HS-5 (cell line): ENCODE measurements around the gene AOPEP.
"Not testable (repeated sequence)": the region's sequence is repeated elsewhere in the genome, so short reads cannot be mapped to it uniquely, and the experiment has no call there.

Experiments
- DNase-seq: peaks from one replicate; pipeline ENCODE4 v3.0.0-alpha.2; 2012; ENCODE audit warnings: low read depth

Gene AOPEP

DNA sequence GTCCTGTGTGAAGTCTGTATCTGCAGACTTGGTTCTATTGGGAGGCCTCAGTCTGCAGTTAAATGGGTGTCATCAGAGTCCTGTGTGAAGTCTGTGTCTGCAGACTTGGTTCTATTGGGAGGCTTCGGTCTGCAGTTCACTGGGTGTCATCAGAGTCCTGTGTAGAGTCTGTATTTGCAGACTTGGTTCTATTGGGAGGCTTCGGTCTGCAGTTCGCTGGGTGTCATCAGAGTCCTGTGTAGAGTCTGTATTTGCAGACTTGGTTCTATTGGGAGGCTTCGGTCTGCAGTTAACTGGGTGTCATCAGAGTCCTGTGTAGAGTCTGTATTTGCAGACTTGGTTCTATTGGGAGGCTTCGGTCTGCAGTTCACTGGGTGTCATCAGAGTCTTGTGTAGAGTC, 239.1 kb downstream of the AOPEP start:
- not testable (repeated sequence) for DNase-seq

GRCh38 chr9:94966046-94966445, 239.5 kb downstream of the AOPEP start:
- DNase-seq: not testable (repeated sequence)

GRCh38 chr9:94967482-94967881, 241.0 kb downstream of the AOPEP start:
- no peak for DNase-seq

DNA sequence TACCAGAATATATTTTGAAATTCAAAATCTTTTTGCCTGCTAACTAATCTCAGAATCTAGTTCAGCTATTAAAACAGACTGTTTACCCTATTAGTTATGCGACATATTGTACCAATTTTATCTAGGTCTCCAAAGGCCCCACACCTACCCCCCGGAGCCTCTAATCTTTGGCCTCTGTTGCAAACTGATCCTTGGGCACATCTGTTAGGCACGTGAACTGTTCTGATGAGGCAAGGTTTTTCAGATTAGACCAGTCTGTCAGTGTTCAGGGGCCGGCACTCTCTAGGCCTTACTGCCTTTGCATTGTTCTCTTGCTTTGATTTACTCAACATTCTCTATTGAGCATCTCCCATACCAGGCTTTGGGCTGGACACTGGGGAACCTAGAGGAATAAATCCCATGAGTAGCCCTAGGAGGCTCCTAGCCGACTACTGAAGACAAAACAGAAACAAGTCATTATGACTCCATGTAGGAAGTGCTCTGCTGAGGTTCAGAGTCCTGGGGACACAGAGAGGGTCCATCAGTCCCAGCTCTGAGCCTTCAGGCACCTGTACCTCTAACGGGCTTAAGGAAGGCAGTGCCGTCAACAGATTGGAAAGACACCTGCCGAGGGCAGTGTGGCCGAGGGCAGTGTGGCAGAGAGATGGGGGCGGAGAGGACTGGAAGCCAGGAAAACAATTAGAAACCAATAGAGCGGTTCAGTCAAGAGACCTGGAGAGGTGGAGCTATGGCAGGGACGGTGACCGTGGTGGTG, 245.1 kb downstream of the AOPEP start:
- no peak for DNase-seq

GRCh38 chr9:94973451-94973941, 247.0 kb downstream of the AOPEP start:
- DNase-seq: no peak

DNA sequence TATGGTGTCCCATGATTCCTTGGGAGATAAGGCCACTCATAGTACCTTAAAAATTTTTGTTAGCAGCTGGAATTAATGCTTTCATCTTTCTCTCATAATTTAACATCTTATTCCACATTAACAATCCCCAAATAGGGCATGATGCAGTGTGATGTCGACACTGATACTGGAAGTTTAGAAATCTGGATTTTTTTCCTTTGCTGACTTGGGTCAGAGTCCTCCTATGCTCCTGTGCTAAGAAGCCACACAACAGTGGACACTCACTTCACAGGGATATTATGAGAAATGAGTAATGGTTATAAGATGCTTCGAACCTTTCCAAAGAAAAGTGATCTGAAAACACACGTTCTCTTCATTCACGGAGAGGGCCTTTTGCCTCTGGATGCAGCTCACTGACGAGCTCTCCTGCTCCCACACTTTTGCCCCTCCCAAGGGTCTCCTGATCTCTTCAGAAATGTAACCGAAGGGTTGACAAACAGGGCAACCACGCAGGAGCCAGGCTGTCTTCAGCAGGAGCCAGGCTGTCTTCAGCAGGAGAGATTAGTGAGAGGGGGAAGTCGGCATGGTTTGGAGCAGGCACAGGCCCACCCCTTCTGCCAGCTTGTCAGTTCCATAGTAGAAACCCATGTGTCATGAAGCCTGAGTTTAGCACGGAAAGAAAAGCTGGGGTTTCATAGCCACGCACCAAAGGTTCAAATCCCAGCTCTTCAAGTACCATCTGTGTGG, 247.8 kb downstream of the AOPEP start:
- DNase-seq: no peak

GRCh38 chr9:94975480-94975879, 249.0 kb downstream of the AOPEP start:
- no peak for DNase-seq

DNA sequence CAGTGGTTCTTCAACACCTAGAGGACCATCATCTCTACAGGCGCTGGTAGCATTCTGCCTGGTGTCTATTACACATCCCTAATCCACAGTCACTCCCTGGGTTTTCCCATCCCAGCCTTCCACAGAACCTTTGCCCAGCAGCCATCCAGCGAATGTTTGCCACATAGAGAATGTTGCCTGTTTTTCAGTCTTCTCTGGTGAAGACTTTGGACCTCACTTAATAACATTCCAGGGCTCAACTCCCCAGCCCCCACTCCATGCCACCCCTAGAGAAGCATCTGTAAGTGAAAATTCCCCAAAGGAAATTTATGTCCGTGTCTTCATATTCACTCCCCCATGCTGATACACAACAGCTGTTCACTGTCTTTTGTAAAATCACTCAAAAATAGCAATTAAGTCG, 249.6 kb downstream of the AOPEP start:
- no peak for DNase-seq

- no peak for DNase-seq
Measured at GRCh38 chr9:94977416-94977815, 250.9 kb downstream of the AOPEP start.

- DNase-seq: no peak
Measured at GRCh38 chr9:94979904-94980507, 253.5 kb downstream of the AOPEP start.

DNA sequence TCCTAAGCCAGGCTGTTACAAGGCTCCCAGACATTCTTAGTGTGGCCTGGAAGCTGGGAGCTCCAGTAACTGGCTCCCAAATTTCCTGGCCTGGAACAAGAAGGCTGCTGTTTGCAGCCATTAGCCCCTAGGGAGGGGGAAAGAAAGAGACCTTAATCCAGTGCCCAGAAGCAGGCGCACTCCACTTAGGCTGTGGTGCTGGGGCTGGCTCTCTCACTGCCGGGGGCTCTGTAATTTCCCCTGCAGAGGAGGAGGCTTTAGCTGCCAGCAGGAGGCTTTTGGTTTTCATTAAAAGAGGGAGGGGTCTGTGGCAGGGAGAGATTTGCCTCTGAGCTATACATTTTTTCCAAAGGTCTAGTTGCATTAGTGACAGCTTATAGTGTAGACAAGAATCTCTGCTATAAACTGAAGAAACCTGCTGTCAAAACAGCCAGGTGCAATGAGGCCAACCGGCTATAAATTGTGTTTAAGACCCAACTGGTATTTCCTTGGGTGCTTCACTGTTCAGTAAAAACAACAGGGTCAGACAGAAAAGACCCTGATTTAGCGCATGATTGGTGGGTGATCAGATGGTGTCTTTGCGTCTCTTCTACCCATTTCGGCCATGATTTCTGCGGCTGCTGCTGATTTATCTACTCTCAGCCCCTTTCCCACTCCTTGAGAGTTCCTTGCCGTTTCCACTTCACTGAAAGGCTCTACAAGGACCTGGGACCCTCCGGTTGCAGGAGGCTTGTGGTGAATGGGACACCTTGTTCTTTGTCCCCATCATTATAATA, 254.6 kb downstream of the AOPEP start:
- DNase-seq: no peak

- no peak for DNase-seq
Measured at GRCh38 chr9:94981723-94982090, 255.2 kb downstream of the AOPEP start.

DNA sequence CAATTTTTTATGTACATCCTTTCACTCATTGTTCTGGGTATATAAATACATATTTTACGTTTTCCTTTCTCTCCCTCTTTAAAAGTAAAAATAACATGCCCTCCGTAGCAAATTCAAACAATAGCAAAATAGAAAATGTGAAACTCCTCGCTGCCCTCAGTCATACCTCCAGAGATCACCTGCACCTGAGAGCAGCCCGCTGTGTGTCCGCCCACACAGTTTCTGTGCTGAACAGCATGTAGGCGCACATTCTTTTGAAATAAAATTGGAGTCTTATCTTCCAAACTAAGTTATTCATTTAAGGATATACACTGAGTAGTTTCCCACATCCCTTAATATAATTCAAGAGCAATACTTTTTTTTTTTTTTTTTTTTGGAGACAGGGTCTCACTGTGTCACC, 255.7 kb downstream of the AOPEP start:
- DNase-seq: no peak

- no peak for DNase-seq
Measured at GRCh38 chr9:94983552-94983951, 257.1 kb downstream of the AOPEP start.

DNA sequence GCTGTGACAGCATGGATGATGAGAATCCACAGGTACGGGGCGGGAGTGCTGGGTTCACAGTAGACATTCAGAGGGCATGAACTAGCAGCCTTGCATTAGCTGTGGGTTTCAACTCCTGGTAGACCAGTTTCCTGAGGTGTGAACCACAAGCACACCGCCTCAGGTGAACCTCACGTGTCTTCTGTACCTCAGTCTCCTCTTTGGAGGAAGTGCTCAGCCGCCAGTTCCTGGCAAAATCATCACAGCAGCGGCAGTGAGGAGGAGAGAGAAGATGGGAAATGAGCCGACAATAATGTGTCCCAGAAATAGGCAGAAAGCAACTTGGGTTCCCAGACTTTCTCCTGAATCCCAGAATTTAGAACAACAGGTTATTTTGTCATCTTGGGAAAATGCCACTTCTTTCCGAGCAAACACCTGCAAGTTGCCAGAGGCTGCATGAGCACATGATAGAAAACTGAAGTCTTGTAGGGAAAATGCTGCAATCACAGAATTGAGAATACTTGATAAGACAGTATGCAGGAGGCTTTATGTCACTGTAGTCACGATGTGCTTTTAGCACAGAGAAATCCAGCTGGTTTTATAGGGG, 258.5 kb downstream of the AOPEP start:
- DNase-seq: no peak

DNA sequence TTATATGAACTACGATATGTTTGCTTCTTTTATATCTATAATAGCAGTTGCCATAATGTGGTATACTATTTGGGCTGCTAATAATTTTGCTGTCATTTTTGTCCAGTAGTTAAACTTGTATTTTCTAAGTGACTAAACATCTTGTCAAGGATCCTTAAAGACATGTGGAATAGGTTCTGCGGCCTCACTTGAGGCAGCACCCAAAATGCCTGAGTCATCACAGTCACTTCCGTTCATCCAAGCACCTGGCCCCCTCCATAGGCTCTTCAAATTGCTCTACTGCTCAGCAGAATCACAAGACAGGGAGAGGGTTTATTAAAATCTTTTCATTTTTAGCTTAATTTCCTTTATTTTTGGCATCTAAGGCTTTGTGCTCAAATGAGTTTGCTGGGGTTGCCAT, 259.1 kb downstream of the AOPEP start:
- no peak for DNase-seq

- DNase-seq: no peak
Measured at GRCh38 chr9:94987731-94988130, 261.2 kb downstream of the AOPEP start.

DNA sequence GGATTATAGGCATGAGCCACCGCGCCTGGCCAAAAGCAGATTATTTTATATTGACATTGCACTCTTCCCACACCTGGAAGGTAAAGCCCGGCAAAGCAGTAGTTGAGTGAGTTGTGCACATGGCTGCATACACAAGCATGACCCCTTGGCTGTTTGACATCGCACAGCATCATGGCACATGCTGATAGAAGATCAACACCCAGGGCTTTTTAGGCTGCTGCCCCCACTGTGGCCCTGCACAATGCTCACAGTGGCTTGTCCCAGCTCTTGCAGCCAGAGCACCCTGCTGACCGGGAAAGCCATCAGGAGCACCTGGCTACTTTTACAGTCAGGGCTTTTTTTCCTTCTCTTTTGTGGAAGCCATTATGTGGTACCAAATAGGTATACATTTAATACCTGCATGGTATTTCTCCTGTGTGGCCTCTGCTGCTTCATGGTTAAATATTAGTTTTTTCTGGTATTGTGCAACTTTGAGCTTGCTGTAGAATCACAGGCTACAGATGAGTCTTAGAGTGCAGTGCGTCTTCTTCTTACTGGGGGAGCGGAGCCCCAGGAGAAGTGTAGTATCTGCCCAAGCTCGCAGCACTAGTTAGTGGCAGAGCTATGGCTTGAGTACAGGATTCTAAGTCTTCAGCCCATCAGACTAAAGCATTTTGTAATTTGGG, 264.5 kb downstream of the AOPEP start:
- DNase-seq: no peak

DNA sequence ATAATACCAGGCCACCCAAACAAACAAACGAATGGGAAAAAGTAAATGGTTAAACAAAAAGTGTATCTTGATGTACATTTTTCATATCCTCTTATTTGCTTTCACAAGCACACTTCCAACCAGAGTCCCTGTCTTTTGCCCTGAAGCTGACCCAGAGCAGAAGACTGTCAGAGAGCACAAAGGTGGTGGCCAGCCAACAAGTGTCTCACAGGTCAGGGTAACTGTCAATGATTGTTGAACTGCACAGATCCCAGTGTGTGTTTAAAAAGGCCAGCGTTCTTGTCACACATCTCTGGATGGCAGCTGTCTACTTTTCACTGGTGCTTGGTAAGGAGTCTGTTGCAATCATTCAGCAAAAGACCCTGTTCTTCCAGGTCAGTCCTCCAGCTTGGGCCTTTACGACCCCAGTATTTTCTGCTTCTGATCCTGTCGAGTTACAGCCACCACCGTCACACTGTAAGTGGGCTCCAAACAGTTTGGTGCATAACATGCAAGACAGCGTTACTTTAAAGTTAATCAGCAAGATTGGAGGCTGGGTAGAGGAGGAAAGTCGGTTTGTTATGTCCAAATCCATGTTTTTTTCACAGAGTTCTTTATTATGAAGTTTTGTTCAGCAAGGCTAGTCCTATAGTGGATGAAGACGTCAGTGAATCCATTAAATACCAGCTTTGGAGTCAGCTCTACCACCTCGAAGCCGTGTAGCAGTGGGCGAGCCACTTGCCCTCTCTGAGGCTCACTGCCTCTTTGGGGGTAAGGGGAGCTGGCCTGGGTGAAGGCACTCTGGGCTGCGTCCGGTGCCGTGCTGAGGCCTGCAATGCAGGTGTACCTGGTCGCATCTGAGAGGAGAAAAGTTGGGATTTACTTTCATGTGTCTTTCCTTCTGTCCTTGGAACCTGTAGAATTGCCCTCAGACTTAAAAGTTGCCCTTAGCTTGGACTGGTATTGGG, 265.7 kb downstream of the AOPEP start:
- no peak for DNase-seq

DNA sequence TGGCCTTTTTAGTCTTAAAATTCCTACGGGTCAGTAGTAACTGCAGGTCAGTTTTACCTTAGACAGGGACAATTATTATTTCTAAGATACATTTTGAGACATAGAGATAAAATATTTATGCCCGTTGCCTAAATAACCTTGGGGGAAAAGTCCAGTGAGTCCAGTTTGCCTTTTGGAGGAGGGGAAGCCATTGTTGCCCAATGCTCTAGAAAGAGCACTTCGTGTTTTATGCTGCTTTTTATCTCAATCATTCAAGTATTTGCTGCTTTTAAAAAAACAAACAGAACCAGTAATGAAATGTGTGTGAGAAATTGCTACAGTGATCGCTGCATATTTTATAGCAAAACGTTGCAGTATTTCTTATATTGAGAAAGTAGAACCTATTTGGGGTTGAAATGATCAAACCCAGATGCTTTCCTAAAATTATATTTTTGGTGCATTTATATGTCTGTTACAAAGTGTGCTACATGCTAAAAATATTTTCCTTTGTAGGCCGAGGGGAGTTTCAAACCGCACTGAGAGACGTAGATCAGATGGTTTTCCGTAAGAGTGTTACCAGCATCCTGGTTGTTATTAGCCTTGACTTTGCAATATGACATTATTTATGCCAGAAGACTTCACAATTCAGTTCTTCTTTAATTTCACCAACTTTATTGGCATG, 266.8 kb downstream of the AOPEP start:
- DNase-seq: no peak
